CD14-positive monocyte (primary cell): ENCODE measurements around the gene PLXNA4. TPM values are rescaled to one million over a fixed set of nuclear protein-coding genes. Genes with fewer than 3 reads are reported as not detected.

Experiments
- DNase-seq, 3 donors: peaks; one replicate each; pipeline ENCODE4 v3.0.0-alpha.2; 2011 to 2022
- H2AFZ ChIP-seq: 2 replicates; pipeline ENCODE4 v1.6.0; 2012; ENCODE audit warnings: mild to moderate bottlenecking, low read depth, low read length, inconsistent platforms; ENCODE audit not compliant: insufficient read depth, poor library complexity, severe bottlenecking
- H3K27ac ChIP-seq, 2 donors: 1 replicate in 1 of 2; 2 replicates in 1 of 2; pipeline ENCODE4 v1.5.1; 2012 to 2013; ENCODE audit warnings: low read length in 2 of 2, control low read depth in 1 of 2, inconsistent platforms in 1 of 2, low read depth in 1 of 2, mild to moderate bottlenecking in 1 of 2
- H3K27me3 ChIP-seq, 2 donors: one replicate each; pipeline versions ENCODE4 v1.6.0 to v1.6.1; 2011 to 2013; ENCODE audit warnings: low read length in 2 of 2; ENCODE audit not compliant: control insufficient read depth in 2 of 2, insufficient read depth in 2 of 2
- H3K36me3 ChIP-seq, 2 donors: replicated peaks in 1 of 2; 1 replicate in 1 of 2; 2 replicates in 1 of 2; pipeline versions ENCODE4 v1.5.1 to v1.6.1; 2012 to 2013; ENCODE audit warnings: low read length in 2 of 2, control low read depth in 1 of 2, inconsistent platforms in 1 of 2, mild to moderate bottlenecking in 1 of 2; ENCODE audit not compliant: insufficient read depth in 2 of 2, control insufficient read depth in 1 of 2
- H3K4me1 ChIP-seq, 2 donors: 1 replicate in 1 of 2; 2 replicates in 1 of 2; pipeline versions ENCODE4 v1.5.1 to v1.6.1; 2012 to 2013; ENCODE audit warnings: low read length in 2 of 2, control low read depth in 1 of 2, inconsistent platforms in 1 of 2, mild to moderate bottlenecking in 1 of 2, moderate library complexity in 1 of 2; ENCODE audit not compliant: insufficient read depth in 2 of 2, control insufficient read depth in 1 of 2
- H3K4me2 ChIP-seq: replicated peaks from 2 replicates; pipeline ENCODE3; 2012; ENCODE audit warnings: low read length, moderate library complexity, mild to moderate bottlenecking; ENCODE audit not compliant: poor library complexity, severe bottlenecking; ENCODE audit errors: extremely low read depth
- H3K4me3 ChIP-seq, 3 experiments: fragments of 200-600 bp in 1 of 3; sonication (generic) in 1 of 3; replicated peaks in 1 of 3; 1 replicate in 2 of 3; 2 replicates in 1 of 3; pipeline ENCODE4 v1.5.1; 2011 to 2013; ENCODE audit warnings: low read length in 3 of 3, mild to moderate bottlenecking in 3 of 3, control low read depth in 2 of 3, low read depth in 2 of 3, inconsistent platforms in 1 of 3, moderate library complexity in 1 of 3
- H3K79me2 ChIP-seq: 2 replicates; pipeline ENCODE4 v1.6.0; 2012; ENCODE audit warnings: mild to moderate bottlenecking, control low read depth, inconsistent platforms, low read length, moderate library complexity; ENCODE audit not compliant: insufficient read depth
- H3K9ac ChIP-seq: 2 replicates; pipeline ENCODE4 v1.6.0; 2017; ENCODE audit warnings: low read length, mild to moderate bottlenecking; ENCODE audit not compliant: insufficient read depth, poor library complexity, severe bottlenecking
- H3K9me3 ChIP-seq, 2 donors: replicated peaks in 1 of 2; 1 replicate in 1 of 2; 2 replicates in 1 of 2; pipeline versions ENCODE4 v1.5.1 to v1.6.1; 2012 to 2013; ENCODE audit warnings: low read length in 2 of 2, control low read depth in 1 of 2; ENCODE audit not compliant: control insufficient read depth in 1 of 2, insufficient read depth in 1 of 2
- H4K20me1 ChIP-seq: 2 replicates; pipeline ENCODE4 v1.6.0; 2012; ENCODE audit warnings: mild to moderate bottlenecking, low read length, control low read depth, moderate library complexity; ENCODE audit not compliant: insufficient read depth
- H3K27ac Mint-ChIP-seq, 7 donors: one replicate each; pipeline ENCODE4 v1.8.0; 2020; ENCODE audit warnings: mild to moderate bottlenecking in 7 of 7, mixed read lengths in 7 of 7, moderate library complexity in 6 of 7, inconsistent platforms in 2 of 7
- H3K27me3 Mint-ChIP-seq, 3 donors: one replicate each; pipeline ENCODE4 v1.8.0; 2021 to 2022; ENCODE audit warnings: low read depth in 3 of 3, mild to moderate bottlenecking in 3 of 3, mixed read lengths in 3 of 3, moderate library complexity in 3 of 3, inconsistent platforms in 1 of 3
- H3K36me3 Mint-ChIP-seq, 2 donors: one replicate each; pipeline ENCODE4 v1.8.0; 2020; ENCODE audit warnings: mixed read lengths in 2 of 2, inconsistent platforms in 1 of 2, mild to moderate bottlenecking in 1 of 2
- H3K4me1 Mint-ChIP-seq: one replicate; pipeline ENCODE4 v1.8.0; 2020; ENCODE audit warnings: mild to moderate bottlenecking, mixed read lengths
- H3K4me3 Mint-ChIP-seq, 2 donors: one replicate each; pipeline ENCODE4 v1.8.0; 2020; ENCODE audit warnings: mild to moderate bottlenecking in 2 of 2, mixed read lengths in 2 of 2, moderate library complexity in 1 of 2
- H3K9me3 Mint-ChIP-seq, 7 donors: one replicate each; pipeline ENCODE4 v1.8.0; 2020 to 2022; ENCODE audit warnings: mixed read lengths in 7 of 7, mild to moderate bottlenecking in 6 of 7, moderate library complexity in 6 of 7, inconsistent platforms in 2 of 7
- CTCF ChIP-seq: fragments of 200-600 bp; IDR thresholded peaks from one replicate; pipeline ENCODE4 v1.8.0; 2022; ENCODE audit warnings: antibody characterized with exemption, mild to moderate bottlenecking
- WGBS: methylation state at CpG from one replicate; pipeline ENCODE4 v1.1.5; 2013; ENCODE audit warnings: missing lambda C conversion rate; ENCODE audit not compliant: insufficient coverage; 5-methylcytosine and 5-hydroxymethylcytosine counted together
- intact Hi-C, 2 donors: fragments of 100-400 bp; cut with micrococcal nuclease; formaldehyde crosslinking; loops; one replicate each; pipeline versions ENCODE4 v1.15.0 to v1.15.1; 2023
- polyA plus RNA-seq, 3 donors: library from polyadenylated mRNA; depleted of rRNA in 1 of 3; unstranded in 2 of 3; stranded (reverse) in 1 of 3; fragments of 300-500 nt in 2 of 3; fragments of >200 nt in 1 of 3; fragmentation: Illumina TruSeq in 2 of 3; gene quantifications; 1 replicate in 2 of 3; 2 replicates in 1 of 3; pipeline ENCODE4 v1.2.3, GENCODE V29; 2012 to 2021

The PLXNA4 gene
- polyA plus RNA-seq, 3 donors: not detected

DNA sequence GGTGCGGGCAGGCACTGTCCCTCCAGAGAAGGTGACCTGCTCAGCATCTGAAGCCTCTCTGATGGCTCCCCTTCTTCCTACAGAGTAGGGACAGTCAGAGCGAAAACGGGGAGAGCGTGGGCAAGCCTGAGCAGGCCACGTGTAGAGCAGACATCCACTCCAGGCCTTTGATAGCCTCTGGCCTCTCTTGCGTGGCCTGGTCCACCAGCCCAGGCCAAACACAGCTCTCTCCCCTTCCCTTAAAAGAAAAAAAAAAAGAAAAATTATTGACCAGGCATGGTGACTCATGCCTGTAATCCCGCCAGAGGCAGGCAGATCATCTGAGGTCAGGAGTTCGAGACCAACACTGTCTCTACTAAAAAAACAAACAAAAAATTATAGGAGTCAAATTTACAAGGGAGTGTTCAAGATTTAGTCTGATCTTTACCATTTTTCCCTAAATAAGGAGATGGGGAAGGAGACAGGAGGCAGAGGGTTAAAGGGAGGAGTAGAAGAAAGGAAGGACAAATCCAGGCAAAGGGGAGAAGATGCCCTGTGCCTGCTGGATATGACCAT, 84.8 kb downstream of the PLXNA4 start:
- no peak for DNase-seq
- peak overlapping the region in 1 of 7 donors; percentile 28 for H3K27ac Mint-ChIP-seq

DNA sequence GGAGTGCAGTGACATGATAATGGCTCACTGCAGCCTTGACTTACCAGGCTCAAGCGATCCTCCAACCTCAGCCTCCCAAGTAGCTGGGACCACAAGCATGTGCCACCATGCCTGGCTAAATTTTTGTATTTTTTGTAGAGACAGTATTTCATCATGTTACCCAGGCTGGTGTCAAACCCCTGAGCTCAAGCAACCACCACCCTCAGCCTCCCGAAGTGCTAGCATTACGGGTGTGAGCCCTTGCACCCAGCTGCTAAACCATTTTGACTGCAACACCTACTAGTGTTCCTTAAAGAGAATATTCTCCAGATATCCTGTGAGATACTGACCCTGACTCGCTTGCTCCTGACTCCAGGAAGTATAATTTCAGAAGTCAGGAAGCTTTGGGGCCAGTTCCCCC, 85.8 kb downstream of the PLXNA4 start:
- Histone ChIP-seq H3K79me2 (no peaks in the 10 kb centered on the region), H3K9ac (no peak overlapping the region), H3K4me2 (no peak overlapping the region), H3K36me3 (no peaks in the 10 kb centered on the region), H3K4me3 (no peak overlapping the region), H3K27me3 (peaks cover 0 to 17% of the 10 kb centered on the region in 2 donors), H3K27ac (no peak overlapping the region), H3K4me1 (peaks cover 0 to 9% of the 10 kb centered on the region in 2 donors), H3K9me3 (no peaks in the 10 kb centered on the region), H4K20me1 (no peaks in the 10 kb centered on the region), H2AFZ (no peak overlapping the region)
- Mint-ChIP-seq H3K27ac (no peak overlapping the region), H3K27me3 (peaks cover 11 to 28% (median 15%) of the 10 kb centered on the region in 3 donors), H3K36me3 (no peaks in the 10 kb centered on the region), H3K4me3 (no peak overlapping the region), H3K9me3 (peaks cover 0 to 4% (median 0%) of the 10 kb centered on the region in 7 donors), H3K4me1 (peaks cover 2% of the 10 kb centered on the region)
- no peak for TF ChIP-seq CTCF
- DNase-seq: no peak
- 83% methylated on average over 1 of the region's 4 CpGs for WGBS
- intact Hi-C loops: no loop called here

More for the DNA sequence above, 84.8 kb downstream of the PLXNA4 start:
- no peak for TF ChIP-seq CTCF
- Histone ChIP-seq H3K79me2 (no peaks in the 10 kb centered on the region), H3K9ac (no peak overlapping the region), H3K27me3 (peaks cover 0 to 11% of the 10 kb centered on the region in 2 donors), H3K4me1 (peaks cover 0 to 9% of the 10 kb centered on the region in 2 donors), H4K20me1 (no peaks in the 10 kb centered on the region), H3K27ac (no peak overlapping the region), H3K36me3 (no peaks in the 10 kb centered on the region), H2AFZ (no peak overlapping the region), H3K4me3 (no peak overlapping the region), H3K4me2 (no peak overlapping the region), H3K9me3 (no peaks in the 10 kb centered on the region)
- Mint-ChIP-seq H3K4me3 (no peak overlapping the region), H3K4me1 (peaks cover 2% of the 10 kb centered on the region), H3K9me3 (peaks cover 0 to 4% (median 0%) of the 10 kb centered on the region in 7 donors), H3K36me3 (no peaks in the 10 kb centered on the region), H3K27me3 (peaks cover 6 to 20% (median 11%) of the 10 kb centered on the region in 3 donors)
- 100% methylated on average over 5 of the region's 8 CpGs for WGBS
- intact Hi-C loops: no loop called here
